ENCODE results near the gene RALGPS1.

Gene RALGPS1

GRCh38 chr9:127203681-127204327 is 289.2 kb downstream of the RALGPS1 start:
- DNase-seq (ENCODE audit: low read depth in 2 of 2), result no peak

GRCh38 chr9:127204771-127205470 is 290.3 kb downstream of the RALGPS1 start:
- DNase-seq (ENCODE audit: low read depth in 2 of 2), result no peak

GRCh38 chr9:127205952-127206351 is 291.4 kb downstream of the RALGPS1 start:
- no peak for DNase-seq (ENCODE audit: low read depth in 2 of 2)

GRCh38 chr9:127206666-127207065 is 292.1 kb downstream of the RALGPS1 start:
- DNase-seq (ENCODE audit: low read depth in 2 of 2), result no peak

GRCh38 chr9:127207734-127208410 is 293.3 kb downstream of the RALGPS1 start:
- no peak for DNase-seq (ENCODE audit: low read depth in 2 of 2)

GRCh38 chr9:127208416-127208815 is 293.8 kb downstream of the RALGPS1 start:
- no peak for DNase-seq (ENCODE audit: low read depth in 2 of 2)

GRCh38 chr9:127209220-127209619 is 294.6 kb downstream of the RALGPS1 start:
- DNase-seq (ENCODE audit: low read depth in 2 of 2), result no peak

- DNase-seq (ENCODE audit: low read depth in 2 of 2), result no peak
Observed at GRCh38 chr9:127209948-127210640, 295.5 kb downstream of the RALGPS1 start.

GRCh38 chr9:127210851-127211730 is 296.5 kb downstream of the RALGPS1 start:
- no peak for DNase-seq (ENCODE audit: low read depth in 2 of 2)

- DNase-seq (ENCODE audit: low read depth in 2 of 2), result no peak
Observed at GRCh38 chr9:127211983-127212382, 297.4 kb downstream of the RALGPS1 start.

- no peak for DNase-seq (ENCODE audit: low read depth in 2 of 2)
Observed at GRCh38 chr9:127212453-127212852, 297.9 kb downstream of the RALGPS1 start.

- no peak for DNase-seq (ENCODE audit: low read depth in 2 of 2)
Observed at GRCh38 chr9:127213859-127214258, 299.3 kb downstream of the RALGPS1 start.

GRCh38 chr9:127214421-127215267 is 300.1 kb downstream of the RALGPS1 start:
- peak; percentile 40 to 47 for DNase-seq (ENCODE audit: low read depth in 2 of 2)

- no peak for DNase-seq (ENCODE audit: low read depth in 2 of 2)
Observed at GRCh38 chr9:127215268-127216209, 301.0 kb downstream of the RALGPS1 start.

- no peak for DNase-seq (ENCODE audit: low read depth in 2 of 2)
Observed at GRCh38 chr9:127216210-127216887, 301.8 kb downstream of the RALGPS1 start.

- DNase-seq (ENCODE audit: low read depth in 2 of 2), result no peak
Observed at GRCh38 chr9:127216888-127217217, 302.3 kb downstream of the RALGPS1 start.

GRCh38 chr9:127218818-127219217 is 304.2 kb downstream of the RALGPS1 start:
- no peak for DNase-seq (ENCODE audit: low read depth in 2 of 2)

GRCh38 chr9:127219520-127219919 is 304.9 kb downstream of the RALGPS1 start:
- no peak for DNase-seq (ENCODE audit: low read depth in 2 of 2)

GRCh38 chr9:127221695-127222094 is 307.1 kb downstream of the RALGPS1 start:
- DNase-seq (ENCODE audit: low read depth in 2 of 2), result no peak

Measured in activated CD4-positive, alpha-beta T cell treated with anti-CD3 and anti-CD28 coated beads for 24 hours (primary cell).